Endometrium (tissue), 2 donors: ENCODE measurements around the gene FIBCD1.

Experiments used
- FAIRE-seq: peaks from 2 replicates; lab custom pipeline; 2012; peaks lifted over from hg19 to GRCh38; lab: Jason Lieb, UNC
- donor health status: control.
- donor health status: control.

Gene FIBCD1

DNA sequence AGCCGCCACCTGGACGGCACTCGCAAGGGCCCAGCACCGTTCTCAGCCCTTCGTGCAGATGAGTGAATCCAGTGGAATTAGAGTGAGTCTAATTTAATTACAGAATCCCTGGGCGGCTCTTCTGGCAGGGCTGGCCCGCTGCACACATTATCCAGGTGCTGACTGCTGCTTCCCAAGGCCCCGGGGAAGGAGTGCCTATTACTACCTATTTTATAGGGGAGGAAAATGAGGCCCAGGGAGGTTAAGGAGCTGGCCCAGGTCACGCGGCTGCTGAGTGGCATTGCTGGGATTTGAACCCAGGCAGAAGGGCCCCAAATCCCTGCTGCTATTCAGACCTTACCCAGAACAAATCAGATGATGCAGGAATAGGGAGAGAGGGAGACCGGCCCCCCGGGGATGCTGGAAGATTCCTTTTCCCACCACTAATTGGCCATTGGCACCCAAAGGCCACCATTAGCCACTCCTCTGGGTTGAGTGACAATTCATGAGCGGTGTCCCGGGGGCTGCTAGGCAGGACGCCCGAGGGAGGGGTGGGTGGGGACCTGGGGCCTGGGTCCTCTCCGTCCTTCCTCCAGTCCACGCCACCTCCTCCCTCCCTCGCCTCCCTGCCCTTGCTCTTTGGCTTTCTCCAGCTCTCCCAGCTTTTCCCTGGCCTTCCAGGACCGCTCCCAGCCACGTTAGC is 32.2 kb downstream of the FIBCD1 start:
- FAIRE-seq = no peak

GRCh38 chr9:130905902-130906734 is 32.9 kb downstream of the FIBCD1 start:
- FAIRE-seq = no peak

DNA sequence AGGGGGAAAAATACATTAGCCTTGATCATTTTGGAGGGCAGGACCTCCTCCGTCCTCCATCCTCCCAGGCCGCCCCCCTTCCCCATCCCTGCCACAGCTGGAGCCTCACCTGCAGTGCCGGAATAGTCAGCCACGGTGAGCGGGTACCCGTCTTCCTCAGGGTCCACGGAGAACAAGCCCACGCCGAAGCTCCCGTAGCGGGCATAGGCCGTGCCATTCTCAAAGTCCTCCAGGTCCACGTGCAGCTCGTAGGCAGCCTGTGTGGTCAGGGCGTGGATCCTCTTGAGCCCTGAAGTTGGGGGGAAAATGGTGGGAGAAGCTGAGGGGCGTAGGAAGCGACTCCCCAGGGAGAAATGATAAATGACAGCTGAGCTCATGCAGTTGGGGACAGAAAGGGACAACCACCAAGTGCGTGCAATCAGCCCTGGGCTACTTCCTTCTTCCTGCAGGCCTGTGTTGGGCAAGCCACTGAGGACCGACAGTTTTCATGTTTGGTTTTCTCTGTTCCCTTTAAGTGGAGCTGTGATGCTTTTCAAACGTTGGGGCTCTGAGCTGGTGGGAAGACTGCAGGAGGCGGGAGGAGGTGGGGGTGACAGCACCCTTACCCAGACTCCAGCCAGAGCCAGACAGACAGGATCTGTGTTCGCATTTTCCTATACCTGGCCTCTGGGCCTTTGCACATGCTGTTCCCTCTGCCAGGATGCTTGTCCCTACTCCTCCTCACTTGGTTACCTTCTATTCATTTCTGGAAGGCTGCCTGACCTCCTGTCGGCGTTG is 33.7 kb downstream of the FIBCD1 start:
- FAIRE-seq = no peak

- FAIRE-seq = no peak
These were observed 34.7 kb downstream of the FIBCD1 start for GRCh38 chr9:130904070-130905044.

DNA sequence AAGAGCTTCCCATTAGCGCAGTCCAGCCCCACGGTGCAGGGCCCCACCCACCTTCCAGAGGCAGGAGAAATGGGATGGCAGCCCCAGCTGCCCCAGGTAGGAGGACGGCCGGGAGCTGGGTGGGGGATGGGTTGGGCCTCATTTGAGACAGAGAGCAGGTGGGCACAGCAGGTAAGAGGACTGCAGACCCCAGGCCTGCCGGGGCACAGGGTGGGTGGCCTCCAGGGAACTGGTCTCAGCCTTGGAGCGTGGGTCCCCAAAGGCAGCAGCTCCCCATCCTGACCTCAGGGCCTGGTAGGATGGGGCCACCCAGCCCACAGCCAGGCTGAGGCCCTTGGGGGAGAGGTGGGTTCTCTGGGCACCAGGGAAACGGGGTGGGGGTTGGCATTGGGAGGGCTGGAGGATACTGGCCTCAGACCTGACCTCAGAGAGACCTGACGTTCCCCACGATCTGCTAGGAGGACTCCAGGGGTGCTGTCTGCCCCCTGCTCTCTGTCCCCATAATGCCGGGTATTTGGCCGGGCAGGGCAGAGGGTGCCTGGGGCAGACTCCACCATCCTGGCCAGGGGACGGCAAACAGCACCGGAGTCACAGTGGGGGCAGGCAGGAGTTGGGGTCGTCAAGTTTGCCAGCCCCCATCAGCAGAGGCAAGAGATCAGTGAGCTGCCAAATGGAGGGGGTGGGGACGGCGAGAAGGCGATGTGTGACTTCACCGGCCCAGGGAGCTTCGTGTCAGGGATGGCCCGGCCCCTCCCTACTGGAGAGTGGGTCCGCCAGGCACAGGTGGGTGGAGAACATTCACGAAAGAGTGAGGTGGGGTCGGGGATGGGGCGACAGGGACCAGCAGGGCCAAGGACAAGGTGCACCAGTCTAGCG is 35.6 kb downstream of the FIBCD1 start:
- FAIRE-seq = no peak

DNA sequence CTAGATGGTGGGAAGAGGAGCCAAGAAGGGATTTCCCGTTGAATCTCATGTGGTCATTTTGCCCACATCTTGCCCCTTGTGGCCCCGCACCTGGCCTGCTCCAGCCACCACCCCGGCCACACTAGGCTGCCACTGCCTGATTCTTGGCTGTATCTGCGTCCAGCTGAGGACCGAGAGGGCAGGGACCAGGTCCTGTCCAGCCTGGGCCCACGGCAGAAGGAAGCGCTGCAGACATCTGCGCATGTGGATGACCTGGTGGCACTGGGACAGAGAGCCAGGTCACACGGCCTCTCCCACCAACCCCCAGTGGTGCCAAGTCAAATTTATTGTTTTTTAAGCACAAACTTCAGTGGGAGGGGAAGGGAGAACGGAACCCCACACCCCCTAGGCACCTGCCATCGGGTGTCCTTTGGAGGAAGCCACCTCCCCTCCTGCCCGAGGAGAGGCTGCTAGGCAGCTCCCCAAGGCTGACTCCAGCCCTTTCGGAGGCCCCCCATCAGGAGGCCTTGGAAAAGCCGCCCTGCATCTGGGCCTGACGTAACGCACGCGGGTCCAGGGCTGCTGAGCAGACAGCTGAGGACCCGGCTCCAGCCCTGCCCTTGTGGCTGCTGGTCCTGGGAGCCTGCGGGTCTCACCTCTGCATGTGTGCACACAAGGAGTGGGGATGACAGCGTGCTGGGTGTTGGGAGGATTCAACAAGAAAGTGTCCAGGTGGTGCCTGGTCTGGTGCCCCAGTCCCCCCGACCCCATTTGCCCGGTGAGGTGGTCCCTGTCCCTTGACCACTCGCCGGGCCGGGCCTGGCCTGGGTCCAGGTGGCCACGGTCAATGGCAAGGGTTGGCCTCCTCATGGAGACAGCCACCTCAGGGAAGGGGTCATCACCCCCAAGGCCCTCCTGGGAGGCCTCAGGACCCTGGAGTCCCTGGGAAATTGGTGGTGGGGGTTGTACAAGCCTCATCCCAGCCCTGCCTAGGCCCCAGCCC is 36.6 kb downstream of the FIBCD1 start:
- no peak for FAIRE-seq

GRCh38 chr9:130901498-130902203 is 37.4 kb downstream of the FIBCD1 start:
- FAIRE-seq = no peak

GRCh38 chr9:130900701-130901497 is 38.1 kb downstream of the FIBCD1 start:
- no peak for FAIRE-seq

DNA sequence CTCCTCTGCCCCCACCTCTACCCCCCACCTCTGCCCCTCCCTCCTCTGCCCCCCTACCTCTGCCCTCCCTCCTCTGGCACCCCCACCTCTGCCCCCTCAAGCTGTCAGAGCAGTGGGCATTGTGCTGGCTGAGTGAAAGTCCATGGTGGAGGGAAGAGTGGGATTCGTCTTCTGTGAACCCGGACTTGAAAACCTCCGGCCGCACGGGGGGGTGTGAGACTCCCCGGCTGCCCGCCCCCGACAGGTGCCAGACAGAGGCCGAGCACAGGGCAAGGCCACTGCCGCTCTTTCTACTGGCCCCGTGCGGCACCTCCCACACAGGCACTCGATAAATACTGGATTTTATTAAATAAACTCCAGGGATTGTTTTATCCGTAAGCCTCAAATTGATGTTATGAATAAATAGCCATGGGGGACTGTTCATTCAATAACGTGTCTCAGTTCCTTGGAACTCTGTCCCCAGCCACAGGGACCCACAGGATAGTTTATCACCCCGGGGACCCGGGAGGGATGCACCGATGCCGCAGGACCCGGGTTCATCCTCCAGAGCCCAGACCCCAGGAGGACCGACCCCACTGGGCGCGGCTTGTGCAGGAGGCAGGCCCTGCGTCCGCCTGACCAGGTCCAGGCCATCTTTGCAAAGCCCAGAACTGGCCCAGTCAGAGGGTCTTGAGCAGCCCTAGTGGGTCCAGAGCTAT is 39.8 kb downstream of the FIBCD1 start:
- FAIRE-seq = no peak

- FAIRE-seq = no peak
These were observed 40.5 kb downstream of the FIBCD1 start for GRCh38 chr9:130898552-130898852.

DNA sequence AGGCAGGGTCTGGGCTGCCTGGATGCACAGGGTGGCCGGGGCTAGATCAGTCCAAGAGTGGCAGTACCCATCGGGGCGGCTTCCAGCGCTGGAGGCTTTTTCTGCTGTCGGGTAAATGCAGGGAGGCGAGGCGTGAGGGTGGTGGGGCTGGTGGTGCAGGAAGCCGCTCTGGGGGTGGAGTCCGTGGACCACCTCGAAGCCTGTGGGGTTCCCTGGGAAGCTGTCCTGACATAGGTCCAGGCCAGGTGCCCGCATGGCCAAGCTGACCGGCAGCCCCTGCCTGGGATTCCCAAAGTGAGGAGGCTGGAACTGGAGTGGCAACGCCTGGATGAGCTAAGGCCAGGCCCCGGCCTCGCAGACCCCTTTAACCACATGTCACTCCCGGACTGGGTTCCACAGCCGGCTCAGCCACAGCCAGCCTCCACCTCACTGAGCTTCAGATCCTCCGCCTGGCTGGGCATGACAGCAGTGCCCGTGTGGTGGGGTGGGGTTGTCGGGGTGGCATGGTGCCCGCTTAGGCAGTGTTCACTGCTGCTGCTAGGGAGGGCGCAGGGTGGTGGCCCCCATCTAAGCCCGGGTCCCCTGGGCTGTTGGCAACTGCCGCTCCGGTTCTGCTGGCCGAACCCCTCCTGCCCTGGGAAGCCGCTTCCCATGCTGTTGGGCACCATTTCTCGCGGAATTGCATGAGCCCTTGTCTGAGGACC is 41.0 kb downstream of the FIBCD1 start:
- no peak for FAIRE-seq

DNA sequence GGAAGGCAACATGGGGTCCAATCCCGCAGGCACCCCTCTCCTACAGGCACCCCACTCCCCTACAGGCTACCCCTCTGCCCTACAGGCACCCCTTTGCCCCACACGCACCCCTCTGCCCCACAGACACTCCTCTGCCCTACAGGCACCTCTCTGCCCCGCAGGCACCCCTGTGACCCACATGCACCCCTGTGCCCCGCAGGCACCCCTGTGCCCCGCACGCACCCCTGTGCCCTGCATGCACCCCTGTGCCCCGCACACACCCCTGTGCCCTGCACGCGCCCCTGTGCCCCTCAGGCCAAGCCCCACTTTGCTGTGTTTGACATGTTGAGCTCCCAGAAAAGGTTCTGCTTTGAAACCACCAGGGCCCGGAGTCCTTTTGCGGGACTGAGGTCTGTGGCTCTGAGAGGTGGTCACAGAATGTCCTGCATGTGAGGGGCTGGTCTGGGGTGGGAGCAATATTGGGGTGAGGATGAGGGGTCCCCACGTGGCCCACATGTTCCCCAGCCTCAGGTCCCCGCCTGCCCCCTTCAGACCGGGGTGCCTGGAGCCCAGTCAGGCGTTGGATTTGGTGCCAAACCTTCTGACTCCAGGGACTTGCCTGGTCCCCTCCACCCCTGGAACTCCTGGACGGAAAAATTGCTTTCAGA is 41.8 kb downstream of the FIBCD1 start:
- FAIRE-seq = no peak

- no peak for FAIRE-seq
These were observed 42.6 kb downstream of the FIBCD1 start, which contains the start of gene QRFP for GRCh38 chr9:130896233-130897014. QRFP (minus strand) TSS chr9:130896812; CDS start chr9:130893838, 2,974 bp downstream.

DNA sequence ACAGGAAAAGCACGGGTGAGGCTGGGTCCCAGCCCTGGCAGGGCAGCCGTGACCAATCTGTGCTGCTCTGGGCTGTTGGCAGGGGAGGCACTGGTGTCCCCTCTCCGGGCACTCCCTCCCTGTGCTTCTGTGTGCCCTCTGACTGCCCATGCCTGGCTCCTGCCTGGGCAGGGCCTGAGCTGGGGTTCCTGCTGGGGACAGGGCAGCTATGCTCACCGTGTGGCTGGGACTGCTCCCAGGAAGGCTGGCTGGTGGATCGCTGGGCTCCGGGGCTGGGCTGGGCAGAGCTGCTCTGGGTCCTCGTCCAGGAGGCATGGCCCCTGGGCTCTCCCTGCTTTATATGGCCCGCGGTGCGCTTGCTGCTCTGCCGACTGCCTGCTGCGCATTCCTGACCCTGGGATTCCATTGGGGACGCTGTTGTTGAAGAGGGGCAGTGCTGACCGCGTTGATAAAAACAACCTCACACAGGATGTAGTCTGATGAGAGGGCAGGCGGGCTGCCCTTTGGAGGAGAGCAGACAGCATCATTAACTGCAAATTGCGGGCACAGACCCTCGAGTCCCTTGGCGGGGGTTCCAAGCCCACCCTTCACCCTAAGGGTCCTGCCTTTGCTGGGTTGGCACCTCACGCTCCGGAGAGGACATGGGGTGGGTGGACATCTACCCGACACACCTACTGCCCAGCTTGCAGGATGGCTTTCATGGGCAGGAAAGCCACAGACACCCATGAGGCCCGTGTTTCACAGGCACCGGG is 43.4 kb downstream of the FIBCD1 start:
- FAIRE-seq = no peak

GRCh38 chr9:130895038-130895437 is 44.0 kb downstream of the FIBCD1 start:
- no peak for FAIRE-seq
